Peyer's patch (tissue), 4 donors: ENCODE measurements around the gene SUPT20H. TPM values are rescaled to one million over a fixed set of nuclear protein-coding genes. Genes with fewer than 3 reads are reported as not detected.

Experiments used
- DNase-seq, 3 donors: peaks; one replicate each; pipeline ENCODE4 v3.0.0-alpha.2; 2017 to 2019
- H3K27ac ChIP-seq, 4 donors: fragments of 200-600 bp; sonication (generic); one replicate each; pipeline ENCODE4 v1.5.1; 2016 to 2019
- H3K27me3 ChIP-seq, 2 donors: fragments of 200-600 bp; sonication (generic); one replicate each; pipeline ENCODE4 v1.5.1; 2019
- H3K36me3 ChIP-seq, 3 donors: fragments of 200-600 bp; sonication (generic); one replicate each; pipeline ENCODE4 v1.5.1; 2016 to 2019
- H3K4me1 ChIP-seq, 4 donors: fragments of 200-600 bp; sonication (generic); one replicate each; pipeline ENCODE4 v1.5.1; 2016 to 2019
- H3K4me3 ChIP-seq, 4 donors: fragments of 200-600 bp; sonication (generic); 1 replicate in 3 of 4; 2 replicates in 1 of 4; pipeline ENCODE4 v1.5.1; 2016 to 2019; ENCODE audit warnings: mild to moderate bottlenecking in 1 of 4
- H3K9me3 ChIP-seq, 4 donors: fragments of 200-600 bp; sonication (generic); one replicate each; pipeline ENCODE4 v1.5.1; 2016 to 2019; ENCODE audit warnings: mild to moderate bottlenecking in 1 of 4
- POLR2A ChIP-seq, 2 donors: fragments of 450-650 bp; IDR thresholded peaks; one replicate each; pipeline ENCODE4 v1.5.1; 2017; ENCODE audit warnings: antibody characterized with exemption in 2 of 2, mild to moderate bottlenecking in 2 of 2, moderate library complexity in 2 of 2
- total RNA-seq, 4 donors: library from RNA; depleted of rRNA; stranded (reverse); fragments of >200 nt; gene quantifications; one replicate each; pipeline ENCODE4 v1.1.0, GENCODE V29; 2016
- TF ChIP-seq, protein P1 (sequence below), 6 experiments: fragments of 450-650 bp in 4 of 6; fragments of 200-600 bp in 2 of 6; sonication (generic) in 1 of 6; IDR thresholded peaks; one replicate each; pipeline ENCODE4 v1.5.1; 2017 to 2019; ENCODE audit warnings: antibody characterized with exemption in 6 of 6, mild to moderate bottlenecking in 3 of 6, moderate library complexity in 1 of 6

SUPT20H gene
- total RNA-seq, 4 donors from 2014 or later: 46.1 to 81.7 (median 61.7) TPM

DNA sequence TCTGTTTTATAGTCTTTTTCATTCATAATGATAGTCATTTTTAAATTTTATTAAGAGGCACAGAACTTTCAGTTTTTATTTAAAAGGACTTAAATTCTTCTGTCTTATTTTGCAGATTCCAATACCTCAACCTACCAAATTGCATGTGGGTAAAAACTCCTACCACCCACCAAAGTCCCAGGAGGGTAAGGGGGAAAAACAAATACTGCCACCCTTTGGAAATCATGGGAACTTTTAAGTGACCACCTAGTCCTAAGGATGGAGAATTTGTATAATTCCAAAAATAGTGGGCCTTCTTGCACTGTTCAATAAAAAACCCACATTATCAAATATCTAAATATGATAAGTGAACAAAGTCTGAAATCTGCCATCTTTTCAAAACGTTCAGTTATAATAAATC, 9.7 kb downstream of the SUPT20H start:
- no peak overlapping the region for H3K27ac ChIP-seq
- H3K27me3 ChIP-seq: no peaks in the 10 kb centered on the region
- peaks cover 0 to 11% (median 0%) of the 10 kb centered on the region in 3 donors for H3K36me3 ChIP-seq
- TF ChIP-seq POLR2A (IDR thresholded peaks at IDR 0.05): no peak
- TF ChIP-seq, protein P1, sequence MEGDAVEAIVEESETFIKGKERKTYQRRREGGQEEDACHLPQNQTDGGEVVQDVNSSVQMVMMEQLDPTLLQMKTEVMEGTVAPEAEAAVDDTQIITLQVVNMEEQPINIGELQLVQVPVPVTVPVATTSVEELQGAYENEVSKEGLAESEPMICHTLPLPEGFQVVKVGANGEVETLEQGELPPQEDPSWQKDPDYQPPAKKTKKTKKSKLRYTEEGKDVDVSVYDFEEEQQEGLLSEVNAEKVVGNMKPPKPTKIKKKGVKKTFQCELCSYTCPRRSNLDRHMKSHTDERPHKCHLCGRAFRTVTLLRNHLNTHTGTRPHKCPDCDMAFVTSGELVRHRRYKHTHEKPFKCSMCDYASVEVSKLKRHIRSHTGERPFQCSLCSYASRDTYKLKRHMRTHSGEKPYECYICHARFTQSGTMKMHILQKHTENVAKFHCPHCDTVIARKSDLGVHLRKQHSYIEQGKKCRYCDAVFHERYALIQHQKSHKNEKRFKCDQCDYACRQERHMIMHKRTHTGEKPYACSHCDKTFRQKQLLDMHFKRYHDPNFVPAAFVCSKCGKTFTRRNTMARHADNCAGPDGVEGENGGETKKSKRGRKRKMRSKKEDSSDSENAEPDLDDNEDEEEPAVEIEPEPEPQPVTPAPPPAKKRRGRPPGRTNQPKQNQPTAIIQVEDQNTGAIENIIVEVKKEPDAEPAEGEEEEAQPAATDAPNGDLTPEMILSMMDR (IDR thresholded peaks at IDR 0.05): no peak
- H3K4me3 ChIP-seq: no peak overlapping the region
- no peaks in the 10 kb centered on the region for H3K9me3 ChIP-seq
- H3K4me1 ChIP-seq: no peaks in the 10 kb centered on the region
- no peak for DNase-seq

DNA sequence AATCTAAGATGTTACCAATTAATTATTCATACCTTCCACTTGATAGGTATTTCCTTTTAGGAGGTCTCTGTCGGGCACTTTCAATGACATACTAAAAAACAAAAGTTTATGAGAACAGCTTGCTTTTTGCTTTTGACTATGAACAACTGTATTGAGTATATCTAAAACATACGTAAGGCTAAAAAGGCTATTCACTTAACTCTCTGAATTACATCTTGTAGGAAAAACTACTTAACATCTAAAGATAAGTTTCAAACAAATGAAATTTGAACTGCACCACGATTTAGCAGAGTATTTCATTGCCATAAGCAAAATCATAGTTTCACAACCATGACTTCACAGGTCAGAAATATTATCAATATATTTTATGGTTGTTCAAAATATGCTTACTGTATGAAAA, 11.6 kb downstream of the SUPT20H start:
- DNase-seq: no peak
- Histone ChIP-seq H3K27me3 (no peaks in the 10 kb centered on the region), H3K4me3 (no peak overlapping the region), H3K9me3 (no peaks in the 10 kb centered on the region), H3K4me1 (no peaks in the 10 kb centered on the region), H3K36me3 (peaks cover 0 to 31% (median 0%) of the 10 kb centered on the region in 3 donors), H3K27ac (no peak overlapping the region)
- TF ChIP-seq, protein P1 (IDR thresholded peaks at IDR 0.05): no peak
- TF ChIP-seq POLR2A (IDR thresholded peaks at IDR 0.05): no peak

DNA sequence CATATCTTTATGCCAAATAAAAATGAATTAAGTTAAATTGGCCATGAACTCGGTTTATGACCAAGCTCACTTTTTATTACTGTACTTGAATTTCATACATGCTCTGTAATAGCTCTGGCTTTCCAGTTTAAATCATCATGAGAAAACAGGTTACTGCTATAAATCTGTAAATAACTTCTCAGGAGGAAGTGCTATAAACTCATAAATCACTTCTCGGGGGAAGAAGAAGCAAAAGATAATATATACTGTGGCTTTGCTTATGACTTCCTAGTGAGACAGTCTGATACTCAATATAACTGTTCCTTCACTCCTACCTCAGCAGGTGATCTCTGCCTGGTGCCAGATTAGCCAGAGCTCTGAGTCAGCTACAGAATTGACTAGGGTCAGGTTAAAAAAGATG, 12.5 kb downstream of the SUPT20H start:
- no peak overlapping the region for H3K4me3 ChIP-seq
- no peak for DNase-seq
- peaks cover 0 to 39% (median 0%) of the 10 kb centered on the region in 3 donors for H3K36me3 ChIP-seq
- no peak for TF ChIP-seq POLR2A (IDR thresholded peaks at IDR 0.05)
- TF ChIP-seq, protein P1 (IDR thresholded peaks at IDR 0.05): no peak
- no peaks in the 10 kb centered on the region for H3K9me3 ChIP-seq
- H3K27ac ChIP-seq: no peak overlapping the region
- no peaks in the 10 kb centered on the region for H3K27me3 ChIP-seq
- no peaks in the 10 kb centered on the region for H3K4me1 ChIP-seq

DNA sequence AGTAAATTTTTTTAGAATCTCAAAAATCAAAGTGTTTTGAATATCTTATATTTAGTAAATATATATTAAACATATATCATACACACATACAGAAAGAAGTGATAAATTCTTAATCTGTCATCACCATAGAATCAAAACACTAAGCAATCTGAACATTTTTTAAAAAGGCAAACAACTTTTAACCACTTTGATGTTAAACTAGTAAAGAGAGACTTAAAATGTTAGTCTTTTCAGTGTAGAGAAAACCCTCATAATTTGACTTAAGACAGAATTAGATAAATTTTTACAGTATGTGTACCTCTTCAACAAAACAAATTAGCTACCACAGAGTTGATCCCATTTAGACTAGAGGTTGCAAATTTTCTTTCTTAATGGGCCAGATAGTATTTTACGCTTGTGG, 13.4 kb downstream of the SUPT20H start:
- Histone ChIP-seq H3K36me3 (peaks cover 0 to 48% (median 0%) of the 10 kb centered on the region in 3 donors), H3K27me3 (no peaks in the 10 kb centered on the region), H3K27ac (no peak overlapping the region), H3K4me1 (no peaks in the 10 kb centered on the region), H3K4me3 (no peak overlapping the region), H3K9me3 (no peaks in the 10 kb centered on the region)
- DNase-seq: no peak
- TF ChIP-seq, protein P1 (IDR thresholded peaks at IDR 0.05): no peak
- TF ChIP-seq POLR2A (IDR thresholded peaks at IDR 0.05): no peak

DNA sequence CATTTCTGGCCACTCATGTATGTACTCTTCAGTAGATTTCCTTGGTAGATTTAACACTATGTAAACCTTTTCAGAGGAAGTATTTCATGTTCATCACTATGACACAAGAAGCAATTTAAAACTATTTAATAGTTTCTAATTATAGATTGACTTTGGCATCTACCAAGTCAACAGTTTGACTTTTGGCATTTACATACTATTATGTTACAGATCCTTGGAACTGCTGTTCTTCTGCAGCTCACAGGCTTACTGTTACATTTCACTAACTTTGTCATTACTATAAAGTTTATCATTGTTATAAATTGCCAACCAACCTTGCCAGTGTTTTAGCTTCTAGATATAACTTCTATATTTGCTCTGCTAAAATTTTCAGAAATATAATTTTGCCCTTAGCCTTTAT, 18.7 kb downstream of the SUPT20H start:
- Histone ChIP-seq H3K27me3 (no peaks in the 10 kb centered on the region), H3K4me3 (no peak overlapping the region), H3K36me3 (peaks cover 0 to 92% (median 0%) of the 10 kb centered on the region in 3 donors), H3K27ac (no peak overlapping the region), H3K4me1 (no peaks in the 10 kb centered on the region), H3K9me3 (no peaks in the 10 kb centered on the region)
- TF ChIP-seq, protein P1 (IDR thresholded peaks at IDR 0.05): no peak
- no peak for TF ChIP-seq POLR2A (IDR thresholded peaks at IDR 0.05)
- DNase-seq: no peak

DNA sequence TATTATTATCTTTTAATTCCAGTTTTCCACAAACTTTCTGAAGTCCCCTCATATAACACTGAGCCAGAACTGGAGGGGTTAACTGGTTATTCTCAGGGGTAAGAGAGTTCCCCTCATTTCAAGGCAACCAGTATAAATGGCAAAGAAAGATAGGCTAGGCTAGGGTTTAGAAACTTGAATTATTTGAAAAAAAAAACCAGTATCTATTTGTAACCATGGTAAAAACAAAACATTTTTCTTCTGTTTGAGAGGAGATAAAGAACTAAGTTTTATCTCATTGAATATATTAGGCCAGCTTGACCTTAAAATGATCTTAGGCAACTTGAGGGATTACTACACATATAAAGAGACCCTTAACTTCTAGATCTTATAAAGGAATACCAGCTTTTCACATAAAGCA, 19.6 kb downstream of the SUPT20H start:
- Histone ChIP-seq H3K9me3 (no peaks in the 10 kb centered on the region), H3K27ac (no peak overlapping the region), H3K36me3 (peaks cover 0 to 98% (median 0%) of the 10 kb centered on the region in 3 donors), H3K4me3 (no peak overlapping the region), H3K27me3 (no peaks in the 10 kb centered on the region), H3K4me1 (no peaks in the 10 kb centered on the region)
- DNase-seq: no peak
- no peak for TF ChIP-seq POLR2A (IDR thresholded peaks at IDR 0.05)
